Prostate gland (tissue), 2 donors: ENCODE results near the gene SH3BGRL.

Experiments used
- POLR2A ChIP-seq: fragments of 450-650 bp; IDR thresholded peaks from one replicate; pipeline ENCODE4 v1.6.1; 2016; ENCODE audit warnings: antibody characterized with exemption, mild to moderate bottlenecking
- POLR2AphosphoS5 ChIP-seq: sonication (generic); formaldehyde crosslinking; IDR thresholded peaks from one replicate; pipeline ENCODE4 v1.6.1; 2017; ENCODE audit warnings: antibody characterized with exemption
- TF ChIP-seq, protein P1 (sequence below), 4 experiments: fragments of 200-600 bp in 2 of 4; fragments of 450-650 bp in 2 of 4; sonication (generic) in 2 of 4; IDR thresholded peaks; 1 replicate in 3 of 4; 2 replicates in 1 of 4; pipeline ENCODE4 v1.5.1; 2016 to 2019; ENCODE audit warnings: antibody characterized with exemption in 4 of 4, mild to moderate bottlenecking in 2 of 4, moderate library complexity in 2 of 4

DNA sequence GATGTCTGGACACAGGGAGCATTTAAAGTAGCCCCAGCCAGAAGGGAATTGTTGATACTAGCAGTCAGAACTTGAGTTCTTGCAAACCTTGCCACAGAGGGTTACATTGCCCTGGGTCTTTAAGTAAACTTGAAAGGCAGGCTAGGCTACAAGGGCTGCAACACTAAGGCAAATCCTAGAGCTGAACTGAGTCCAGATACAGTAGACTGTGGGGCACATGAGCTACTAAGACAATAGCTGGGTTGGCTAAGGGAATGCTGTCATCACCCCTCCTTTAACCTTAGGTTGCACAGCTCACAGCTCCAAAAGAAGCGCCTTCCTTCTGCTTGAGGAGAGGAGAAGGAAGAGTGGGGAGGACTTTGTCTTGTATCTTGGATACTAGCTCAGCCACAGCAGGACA, 35.6 kb downstream of the SH3BGRL start:
- TF ChIP-seq, protein P1, sequence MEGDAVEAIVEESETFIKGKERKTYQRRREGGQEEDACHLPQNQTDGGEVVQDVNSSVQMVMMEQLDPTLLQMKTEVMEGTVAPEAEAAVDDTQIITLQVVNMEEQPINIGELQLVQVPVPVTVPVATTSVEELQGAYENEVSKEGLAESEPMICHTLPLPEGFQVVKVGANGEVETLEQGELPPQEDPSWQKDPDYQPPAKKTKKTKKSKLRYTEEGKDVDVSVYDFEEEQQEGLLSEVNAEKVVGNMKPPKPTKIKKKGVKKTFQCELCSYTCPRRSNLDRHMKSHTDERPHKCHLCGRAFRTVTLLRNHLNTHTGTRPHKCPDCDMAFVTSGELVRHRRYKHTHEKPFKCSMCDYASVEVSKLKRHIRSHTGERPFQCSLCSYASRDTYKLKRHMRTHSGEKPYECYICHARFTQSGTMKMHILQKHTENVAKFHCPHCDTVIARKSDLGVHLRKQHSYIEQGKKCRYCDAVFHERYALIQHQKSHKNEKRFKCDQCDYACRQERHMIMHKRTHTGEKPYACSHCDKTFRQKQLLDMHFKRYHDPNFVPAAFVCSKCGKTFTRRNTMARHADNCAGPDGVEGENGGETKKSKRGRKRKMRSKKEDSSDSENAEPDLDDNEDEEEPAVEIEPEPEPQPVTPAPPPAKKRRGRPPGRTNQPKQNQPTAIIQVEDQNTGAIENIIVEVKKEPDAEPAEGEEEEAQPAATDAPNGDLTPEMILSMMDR (IDR thresholded peaks at IDR 0.05), result no peak
- TF ChIP-seq POLR2AphosphoS5, result no peak
- TF ChIP-seq POLR2A, result no peak
